ENCODE results near the gene ELK4. TPM values are rescaled to one million over a fixed set of nuclear protein-coding genes. Genes with fewer than 3 reads are reported as not detected.

Gene ELK4
- total RNA-seq, 4 donors from 2014 or later = 13.2 to 27.7 (median 16.0) TPM

Small RNA genes lying within 50 kb of the gene (small RNA-seq; reads per million reads assigned to genes)
- 0 to 0.09 (median 0) reads per million in 4 donors for gene RNU2-19P
- 0 reads per million in 4 donors for gene RNU6-418P

Other genes starting within 250 kb of the ELK4 start
- 1 to 10 TPM in 3 of 4 donors, not detected in 1; 1.1 to 1.4 (median 1.3) TPM for gene LEMD1, start 210.0 kb downstream of the ELK4 start, total RNA-seq
- gene BLACAT1, start 176.0 kb downstream of the ELK4 start, total RNA-seq = 1 to 10 TPM in 2 of 4 donors, under 1 TPM in 2; 0.29 to 2.3 (median 0.99) TPM
- 10 to 100 TPM in 1 of 4 donors, 1 to 10 TPM in 3; 2.5 to 10.7 (median 6.3) TPM for gene CDK18, start 127.3 kb downstream of the ELK4 start, total RNA-seq
- gene SLC45A3, start 48.5 kb upstream of the ELK4 start, total RNA-seq = 1 to 10 TPM; 1.2 to 3.1 (median 1.4) TPM
- gene NUCKS1, start 118.2 kb upstream of the ELK4 start, total RNA-seq = 10 to 100 TPM; 32.4 to 73.4 (median 60.9) TPM
- gene RAB29, start 143.5 kb upstream of the ELK4 start, total RNA-seq = 10 to 100 TPM in 1 of 4 donors, 1 to 10 TPM in 3; 3.0 to 19.3 (median 7.0) TPM
- 10 to 100 TPM in 2 of 4 donors, 1 to 10 TPM in 2; 5.2 to 14.1 (median 8.3) TPM for gene SLC41A1, start 181.2 kb upstream of the ELK4 start, total RNA-seq
- under 1 TPM in 1 of 4 donors, not detected in 3; 0.57 TPM for gene PM20D1, start 218.1 kb upstream of the ELK4 start, total RNA-seq

All from esophagus squamous epithelium (tissue), 4 donors.